Hepatocyte (in vitro differentiated cells): ENCODE results near the gene TEX29. TPM values are rescaled to one million over a fixed set of nuclear protein-coding genes. Genes with fewer than 3 reads are reported as not detected.

Source experiments
- DNase-seq: peaks from one replicate; pipeline ENCODE4 v3.0.0-alpha.2; 2016; ENCODE audit warnings: low spot score
- H2AFZ ChIP-seq: fragments of 200-600 bp; sonication (generic); 2 replicates; pipeline ENCODE4 v1.6.0; 2016; ENCODE audit warnings: antibody characterized with exemption, mild to moderate bottlenecking
- H3K27ac ChIP-seq: fragments of 200-600 bp; sonication (generic); 2 replicates; pipeline ENCODE4 v1.5.1; 2016; ENCODE audit warnings: mild to moderate bottlenecking
- H3K27me3 ChIP-seq: fragments of 200-600 bp; sonication (generic); 2 replicates; pipeline ENCODE4 v1.6.1; 2016
- H3K36me3 ChIP-seq: fragments of 200-600 bp; sonication (generic); replicated peaks from 2 replicates; pipeline ENCODE4 v1.5.1; 2016; ENCODE audit warnings: low read depth; ENCODE audit not compliant: insufficient read depth
- H3K4me1 ChIP-seq: fragments of 200-600 bp; sonication (generic); 2 replicates; pipeline ENCODE4 v1.5.1; 2016; ENCODE audit warnings: mild to moderate bottlenecking, moderate library complexity; ENCODE audit not compliant: insufficient read depth
- H3K4me2 ChIP-seq: fragments of 200-600 bp; sonication (generic); 2 replicates; pipeline ENCODE4 v1.6.0; 2016
- H3K4me3 ChIP-seq: fragments of 200-600 bp; sonication (generic); 2 replicates; pipeline ENCODE4 v1.5.1; 2016; ENCODE audit warnings: mild to moderate bottlenecking
- H3K79me2 ChIP-seq: fragments of 200-600 bp; sonication (generic); 2 replicates; pipeline ENCODE4 v1.6.0; 2017; ENCODE audit warnings: mild to moderate bottlenecking
- H3K9me2 ChIP-seq: fragments of 200-600 bp; sonication (generic); replicated peaks from 2 replicates; pipeline ENCODE4 v1.6.0; 2017; ENCODE audit warnings: mild to moderate bottlenecking; ENCODE audit not compliant: insufficient read depth
- H3K9me3 ChIP-seq: fragments of 200-600 bp; sonication (generic); 2 replicates; pipeline ENCODE4 v1.5.1; 2016; ENCODE audit warnings: low read depth, mild to moderate bottlenecking
- H4K20me1 ChIP-seq: fragments of 200-600 bp; sonication (generic); 2 replicates; pipeline ENCODE4 v1.6.0; 2016; ENCODE audit warnings: mild to moderate bottlenecking; ENCODE audit not compliant: insufficient read depth, poor library complexity, severe bottlenecking
- CTCF ChIP-seq: fragments of 200-600 bp; sonication (generic); IDR thresholded peaks from 2 replicates; pipeline ENCODE4 v1.5.1; 2016; ENCODE audit warnings: antibody characterized with exemption, mild to moderate bottlenecking; ENCODE audit not compliant: poor library complexity
- EZH2 ChIP-seq: fragments of 200-600 bp; sonication (generic); IDR thresholded peaks from 2 replicates; pipeline ENCODE4 v1.6.1; 2016; ENCODE audit warnings: antibody characterized with exemption, mild to moderate bottlenecking, borderline replicate concordance
- EZH2phosphoT487 ChIP-seq: fragments of 200-600 bp; sonication (generic); IDR thresholded peaks from one replicate; pipeline ENCODE4 v1.6.1; 2018; ENCODE audit warnings: antibody characterized with exemption, mild to moderate bottlenecking, low read depth, moderate library complexity; ENCODE audit not compliant: unreplicated experiment, severe bottlenecking
- WGBS: methylation state at CpG from one replicate; pipeline ENCODE4 v1.1.6; 2016; ENCODE audit warnings: low lambda C conversion rate; ENCODE audit errors: missing lambda C conversion rate; 5-methylcytosine and 5-hydroxymethylcytosine counted together
- polyA plus RNA-seq: library from polyadenylated mRNA; unstranded; fragments of >200 nt; fragmentation: Nextera tagmentation; extraction: Ambion mirVana; gene quantifications from 2 replicates; pipeline ENCODE4 v1.2.1, GENCODE V29; 2016
- total RNA-seq: library from RNA; depleted of rRNA; stranded (reverse); fragments of >200 nt; gene quantifications from 2 replicates; pipeline ENCODE4 v1.2.3, GENCODE V29; 2014

TEX29 gene
- total and polyA plus RNA-seq, 2 experiments from 2014 or later, result 0.83 to 1.8 TPM

GRCh38 chr13:111382411-111382810, 62.0 kb downstream of the TEX29 start:
- no peaks in the 10 kb centered on the region for H4K20me1 ChIP-seq
- H3K4me3 ChIP-seq, result no peak overlapping the region
- no peak overlapping the region for H3K4me2 ChIP-seq
- TF ChIP-seq EZH2phosphoT487 (no peak), CTCF (no peak), EZH2 (no peak)
- no peaks in the 10 kb centered on the region for H3K4me1 ChIP-seq
- H3K27ac ChIP-seq, result no peak overlapping the region
- H3K9me2 ChIP-seq, result no peaks in the 10 kb centered on the region
- DNase-seq, result no peak
- H2AFZ ChIP-seq, result no peak overlapping the region
- no CpG with 5 or more reads among the region's 2 CpGs for WGBS
- H3K9me3 ChIP-seq, result no peaks in the 10 kb centered on the region
- no peaks in the 10 kb centered on the region for H3K79me2 ChIP-seq
- H3K36me3 ChIP-seq, result no peaks in the 10 kb centered on the region
- H3K27me3 ChIP-seq, result no peaks in the 10 kb centered on the region

GRCh38 chr13:111382877-111383276, 62.4 kb downstream of the TEX29 start:
- no peaks in the 10 kb centered on the region for H3K9me2 ChIP-seq
- no peak for TF ChIP-seq EZH2
- no peak for TF ChIP-seq CTCF
- no peak for TF ChIP-seq EZH2phosphoT487
- no peak overlapping the region for H3K4me3 ChIP-seq
- no peaks in the 10 kb centered on the region for H3K4me1 ChIP-seq
- H3K27ac ChIP-seq, result no peak overlapping the region
- DNase-seq, result no peak
- H3K79me2 ChIP-seq, result no peaks in the 10 kb centered on the region
- H3K36me3 ChIP-seq, result no peaks in the 10 kb centered on the region
- no peaks in the 10 kb centered on the region for H4K20me1 ChIP-seq
- 41% methylated on average over 2 of the region's 2 CpGs for WGBS
- no peak overlapping the region for H2AFZ ChIP-seq
- no peaks in the 10 kb centered on the region for H3K9me3 ChIP-seq
- no peaks in the 10 kb centered on the region for H3K27me3 ChIP-seq
- no peak overlapping the region for H3K4me2 ChIP-seq

- Histone ChIP-seq H3K4me1 (no peaks in the 10 kb centered on the region), H3K27ac (no peak overlapping the region), H3K4me2 (no peak overlapping the region), H3K4me3 (no peak overlapping the region), H2AFZ (no peak overlapping the region), H3K36me3 (no peaks in the 10 kb centered on the region), H4K20me1 (no peaks in the 10 kb centered on the region), H3K79me2 (no peaks in the 10 kb centered on the region), H3K27me3 (no peaks in the 10 kb centered on the region), H3K9me2 (no peaks in the 10 kb centered on the region), H3K9me3 (no peaks in the 10 kb centered on the region)
- TF ChIP-seq EZH2 (no peak), EZH2phosphoT487 (no peak), CTCF (no peak)
- DNase-seq, result no peak
- 82% methylated on average over 19 of the region's 21 CpGs for WGBS
Measured at GRCh38 chr13:111383591-111384440, 63.4 kb downstream of the TEX29 start.
